ENCODE measurements around the gene MKS1.

GRCh38 chr17:58165981-58166380 is 53.1 kb downstream of the MKS1 start:
- TF ChIP-seq POLR2AphosphoS5 (IDR thresholded peaks at IDR 0.05) = no peak
- no peak for TF ChIP-seq POLR2A (IDR thresholded peaks at IDR 0.05)
- no peak for TF ChIP-seq CTCF (IDR thresholded peaks at IDR 0.05)
